IPS DF 6.9 (cell line): ENCODE data around the gene SPEF1.

Experiments
- DNase-seq: peaks from one replicate; pipeline ENCODE4 v3.0.0-alpha.2; 2013; ENCODE audit warnings: low read depth, low spot score
- H3K27ac ChIP-seq: one replicate; pipeline ENCODE4 v1.5.1; 2013; ENCODE audit warnings: low read length, control low read depth
- H3K27me3 ChIP-seq: 2 replicates; pipeline ENCODE4 v1.6.1; 2013; ENCODE audit warnings: mild to moderate bottlenecking, low read length; ENCODE audit not compliant: control insufficient read depth, insufficient read depth
- H3K36me3 ChIP-seq: 2 replicates; pipeline ENCODE4 v1.6.1; 2013; ENCODE audit warnings: low read length; ENCODE audit not compliant: control insufficient read depth, insufficient read depth
- H3K4me1 ChIP-seq: 2 replicates; pipeline ENCODE4 v1.6.1; 2013; ENCODE audit warnings: low read length; ENCODE audit not compliant: control insufficient read depth, insufficient read depth
- H3K4me3 ChIP-seq: 2 replicates; pipeline ENCODE4 v1.5.1; 2013; ENCODE audit warnings: mild to moderate bottlenecking, low read length
- H3K9me3 ChIP-seq: 2 replicates; pipeline ENCODE4 v1.6.1; 2013; ENCODE audit warnings: low read length, inconsistent platforms; ENCODE audit not compliant: control insufficient read depth, insufficient read depth
- WGBS: extraction: QIAGEN DNeasy Blood & Tissue Kit; methylation state at CpG from one replicate; pipeline ENCODE4 v1.1.7; 2013; ENCODE audit warnings: mixed read lengths, missing lambda C conversion rate; ENCODE audit not compliant: insufficient read length, insufficient coverage; 5-methylcytosine and 5-hydroxymethylcytosine counted together

Gene SPEF1

DNA sequence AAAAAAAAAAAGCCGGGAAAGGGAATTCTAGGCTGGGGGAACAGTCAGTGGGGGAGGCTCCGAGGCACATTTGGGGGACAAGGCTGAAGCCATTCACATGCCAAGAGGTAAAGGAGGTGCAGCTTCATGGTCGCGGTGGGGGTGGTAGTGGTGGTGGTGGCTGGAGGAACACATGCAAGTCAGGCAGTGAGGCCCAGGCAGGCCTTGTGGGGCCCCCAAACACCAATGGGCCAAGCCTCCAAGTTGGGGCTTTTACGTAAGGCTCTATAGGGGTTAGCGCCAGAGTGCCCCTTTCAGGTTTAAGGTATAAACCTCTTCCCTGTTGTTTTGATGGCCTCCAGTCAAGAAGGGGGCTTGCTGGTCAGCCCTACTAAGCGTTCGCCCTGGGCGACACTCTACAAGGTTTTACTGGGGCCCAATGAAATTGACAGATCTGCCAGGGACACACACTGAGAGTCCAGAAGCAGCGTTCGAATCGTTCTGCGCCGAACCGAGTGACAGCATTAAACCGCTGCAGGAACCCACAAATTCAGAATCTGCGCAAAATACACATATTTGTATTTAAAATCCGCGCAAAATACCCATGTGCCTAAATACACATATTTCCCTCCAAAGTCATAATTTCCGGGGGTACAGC is 38.3 kb upstream of the SPEF1 start:
- no peak for DNase-seq
- H3K4me3 ChIP-seq: peak overlapping the region; percentile 61; the same call in 1 of the 2 replicates
- H3K9me3 ChIP-seq: no peaks in the 10 kb centered on the region
- H3K36me3 ChIP-seq: no peaks in the 10 kb centered on the region
- no peak overlapping the region for H3K27ac ChIP-seq
- H3K4me1 ChIP-seq: 0 out of 2 replicates have a peak, but pooled peaks cover 2% of the 10 kb centered on the region
- H3K27me3 ChIP-seq: no peaks in the 10 kb centered on the region
- WGBS: no CpG with 5 or more reads among the region's 20 CpGs

DNA sequence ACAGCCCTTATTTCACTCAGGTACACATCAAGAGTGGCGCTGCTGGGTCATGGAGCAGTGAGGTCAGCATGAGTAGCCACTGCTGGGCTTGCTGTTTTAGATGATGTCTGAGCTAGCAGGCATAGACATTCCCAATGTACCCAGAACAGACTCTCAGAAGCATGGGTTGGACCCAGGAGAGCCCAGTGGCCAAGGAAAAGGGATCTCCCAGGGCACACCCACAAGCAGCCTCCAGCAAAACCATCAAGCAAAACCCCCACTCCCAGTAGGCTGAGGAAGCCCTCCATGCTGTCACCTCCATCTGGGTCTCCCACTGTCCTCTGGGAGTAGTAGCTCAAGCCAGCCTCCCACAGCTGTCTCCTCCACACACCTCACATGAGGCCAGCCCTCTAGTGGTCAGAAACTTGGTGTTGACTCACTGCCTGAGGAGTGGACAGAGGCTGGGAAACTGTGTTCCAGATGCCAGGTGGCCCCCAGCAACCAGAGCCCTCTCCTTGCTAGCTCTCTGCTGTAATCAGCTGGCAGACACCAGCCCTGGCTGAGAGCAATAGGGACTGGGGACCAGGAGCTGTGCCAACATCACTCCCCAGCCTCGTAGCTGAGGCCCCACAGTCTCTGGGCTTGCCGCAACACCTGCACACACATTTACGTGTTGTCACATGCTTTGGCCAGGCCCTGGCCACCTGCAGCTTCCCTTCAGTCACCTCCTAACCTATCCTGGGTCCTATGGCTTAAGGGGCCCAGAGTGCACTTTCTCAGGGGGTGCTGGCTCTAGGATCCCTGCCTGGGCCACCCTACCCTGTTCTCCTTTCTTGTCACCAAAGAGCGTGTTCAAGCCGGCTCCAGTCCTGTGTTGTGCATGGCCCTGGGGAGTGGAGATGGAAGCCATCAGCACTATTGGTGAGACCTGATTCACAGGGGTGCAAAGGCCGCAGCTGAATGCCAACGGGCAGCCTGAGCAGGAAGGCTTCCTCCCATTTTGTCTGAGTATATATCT is 37.2 kb upstream of the SPEF1 start:
- H3K27ac ChIP-seq: no peak overlapping the region
- no peaks in the 10 kb centered on the region for H3K9me3 ChIP-seq
- WGBS: no CpG with 5 or more reads among the region's 8 CpGs
- H3K27me3 ChIP-seq: no peaks in the 10 kb centered on the region
- 0 out of 2 replicates have a peak, but pooled peaks cover 2% of the 10 kb centered on the region for H3K4me1 ChIP-seq
- H3K4me3 ChIP-seq: no peak overlapping the region
- no peaks in the 10 kb centered on the region for H3K36me3 ChIP-seq
- no peak for DNase-seq

DNA sequence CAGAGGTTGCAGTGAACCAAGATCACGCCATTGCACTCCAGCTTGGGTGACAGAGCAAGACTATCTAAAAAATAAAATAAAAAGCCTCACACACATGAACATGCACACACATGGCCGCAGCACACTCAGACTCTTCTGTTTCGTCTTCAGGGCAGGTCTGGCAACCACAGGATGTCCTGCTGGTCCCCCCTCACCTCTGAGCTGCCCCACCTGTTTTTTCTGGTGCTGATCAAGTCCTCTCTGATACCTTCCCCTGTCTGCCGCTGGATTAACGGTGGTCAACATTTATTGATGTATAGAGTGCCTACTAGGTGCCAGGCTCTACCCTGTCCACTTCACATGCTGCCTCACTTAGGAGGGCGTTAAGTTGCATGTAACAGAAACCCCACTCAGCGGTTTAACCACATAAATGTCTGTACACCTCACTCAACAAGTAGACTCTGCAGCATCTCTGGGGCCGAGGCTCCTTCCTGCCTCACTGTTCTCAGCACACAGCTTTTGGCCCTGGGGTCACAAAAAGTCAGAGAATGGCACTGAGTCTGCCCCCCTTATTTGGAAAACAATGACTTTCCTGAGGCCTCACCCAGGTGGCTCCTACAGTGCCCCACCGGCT is 34.6 kb upstream of the SPEF1 start:
- no peak overlapping the region for H3K27ac ChIP-seq
- H3K27me3 ChIP-seq: no peaks in the 10 kb centered on the region
- DNase-seq: no peak
- no peak overlapping the region for H3K4me3 ChIP-seq
- H3K4me1 ChIP-seq: 0 out of 2 replicates have a peak, but pooled peaks cover 2% of the 10 kb centered on the region
- H3K36me3 ChIP-seq: no peaks in the 10 kb centered on the region
- H3K9me3 ChIP-seq: no peaks in the 10 kb centered on the region
- WGBS: no CpG with 5 or more reads among the region's 9 CpGs

DNA sequence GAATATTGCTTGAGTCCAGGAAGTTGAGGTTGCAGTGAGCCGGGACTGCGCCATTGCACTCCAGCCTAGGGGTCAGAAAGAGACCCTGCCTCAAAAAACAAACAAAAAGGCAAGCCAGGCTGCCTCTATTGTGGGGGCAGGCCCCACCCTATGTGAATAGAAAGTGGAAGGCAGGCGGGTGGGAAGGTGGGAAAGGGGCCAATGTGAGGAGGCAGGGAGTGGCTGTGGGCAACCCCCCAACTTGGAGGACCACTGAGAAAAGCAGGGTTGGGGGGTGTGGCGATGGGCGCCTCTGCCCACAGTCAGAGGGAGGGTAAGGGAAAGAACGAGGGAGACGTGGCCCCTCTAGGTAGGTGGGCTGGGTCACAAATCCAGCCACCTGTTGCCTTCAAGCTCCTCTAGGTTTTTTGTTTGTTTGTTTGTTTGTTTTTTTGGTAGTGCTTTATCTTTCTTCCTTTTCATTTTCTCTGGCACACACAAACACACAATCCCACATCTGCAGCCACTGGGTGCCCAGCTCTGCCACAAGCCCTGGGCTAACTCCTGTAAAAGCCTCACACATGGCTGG is 33.8 kb upstream of the SPEF1 start:
- Histone ChIP-seq H3K27ac (no peak overlapping the region), H3K4me1 (0 out of 2 replicates have a peak, but pooled peaks cover 2% of the 10 kb centered on the region), H3K36me3 (no peaks in the 10 kb centered on the region), H3K9me3 (no peaks in the 10 kb centered on the region), H3K4me3 (no peak overlapping the region), H3K27me3 (no peaks in the 10 kb centered on the region)
- WGBS: no CpG with 5 or more reads among the region's 7 CpGs
- no peak for DNase-seq

DNA sequence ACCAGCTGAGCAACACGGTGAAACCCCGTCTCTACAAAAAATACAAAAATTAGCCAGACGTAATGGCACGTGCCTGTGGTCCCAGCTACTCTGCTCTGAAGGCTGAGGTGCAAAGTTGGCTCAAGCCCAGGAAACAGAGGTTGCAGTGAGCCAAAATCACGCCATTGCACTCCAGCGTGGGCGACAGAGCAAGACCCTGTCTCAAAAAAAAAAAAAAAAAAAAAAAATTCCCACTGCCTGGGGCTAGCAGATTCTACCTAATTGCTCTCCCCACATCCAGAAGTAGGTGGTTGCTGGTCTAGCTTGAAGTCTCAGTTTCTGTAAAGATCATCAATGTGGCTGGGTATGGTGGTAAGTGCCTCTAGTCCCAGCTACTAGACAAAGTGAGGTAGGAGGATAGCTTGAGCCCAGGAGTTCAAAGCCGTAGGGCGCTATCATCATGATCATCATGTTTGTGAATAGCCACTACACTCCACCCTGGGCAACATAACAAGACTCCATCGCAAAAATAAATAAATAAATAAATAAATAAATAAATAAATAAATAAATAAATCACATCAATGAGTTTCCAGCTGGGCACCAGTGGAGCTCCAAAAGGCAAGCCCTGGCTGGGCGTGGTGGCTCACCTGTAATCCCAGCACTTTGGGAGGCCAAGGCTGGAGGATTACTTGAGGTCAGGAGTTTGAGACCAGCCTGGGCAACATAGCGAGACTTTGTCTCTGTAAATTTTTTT is 32.8 kb upstream of the SPEF1 start:
- 0 out of 2 replicates have a peak, but pooled peaks cover 2% of the 10 kb centered on the region for H3K4me1 ChIP-seq
- H3K36me3 ChIP-seq: no peaks in the 10 kb centered on the region
- H3K27me3 ChIP-seq: no peaks in the 10 kb centered on the region
- no CpG with 5 or more reads among the region's 12 CpGs for WGBS
- no peak overlapping the region for H3K27ac ChIP-seq
- no peak for DNase-seq
- H3K4me3 ChIP-seq: no peak overlapping the region
- no peaks in the 10 kb centered on the region for H3K9me3 ChIP-seq

DNA sequence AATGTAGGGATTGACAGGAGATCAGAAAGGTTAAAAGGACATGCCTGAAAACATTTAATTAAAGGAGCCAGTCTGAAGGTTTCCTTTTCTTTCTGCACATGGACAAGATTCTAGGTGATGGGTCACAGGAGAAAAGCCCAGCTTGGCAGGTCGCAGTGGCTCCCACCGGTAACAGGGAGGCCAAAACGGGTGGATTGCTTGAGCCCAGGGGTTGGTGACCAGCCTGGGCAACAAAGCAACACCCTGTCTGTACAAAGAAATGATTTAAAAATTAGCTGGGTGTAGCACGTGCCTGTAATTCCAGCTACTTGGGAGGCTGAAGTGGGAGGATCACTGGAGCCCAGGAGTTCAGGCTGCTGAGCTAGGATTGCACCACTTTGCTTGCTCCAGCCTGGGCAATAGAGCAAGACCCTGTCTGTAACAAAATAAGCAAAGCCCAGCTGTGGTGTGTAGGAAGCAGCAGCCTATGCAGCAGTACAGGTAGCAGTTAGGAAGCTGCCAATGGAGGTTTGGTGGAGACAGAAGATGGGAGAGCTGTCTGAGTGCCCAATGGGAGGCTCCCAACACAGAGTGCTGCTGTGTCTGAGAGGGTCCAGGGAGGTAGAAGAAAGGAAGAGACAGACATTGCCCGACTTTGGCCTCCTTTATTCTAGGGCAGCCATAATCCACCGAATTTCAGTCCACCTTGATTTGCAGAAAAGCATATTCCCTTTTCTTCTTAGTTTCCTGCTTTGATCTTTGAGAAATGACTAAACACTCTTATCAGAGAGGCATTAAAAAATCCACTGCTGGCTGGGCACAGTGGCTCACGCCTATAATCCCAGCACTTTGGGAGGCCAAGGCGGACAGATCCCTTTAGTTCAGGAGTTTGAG is 32.0 kb upstream of the SPEF1 start:
- H3K4me3 ChIP-seq: no peak overlapping the region
- no CpG with 5 or more reads among the region's 8 CpGs for WGBS
- no peak for DNase-seq
- no peaks in the 10 kb centered on the region for H3K36me3 ChIP-seq
- H3K4me1 ChIP-seq: 0 out of 2 replicates have a peak, but pooled peaks cover 2% of the 10 kb centered on the region
- H3K27me3 ChIP-seq: no peaks in the 10 kb centered on the region
- H3K9me3 ChIP-seq: no peaks in the 10 kb centered on the region
- H3K27ac ChIP-seq: no peak overlapping the region

DNA sequence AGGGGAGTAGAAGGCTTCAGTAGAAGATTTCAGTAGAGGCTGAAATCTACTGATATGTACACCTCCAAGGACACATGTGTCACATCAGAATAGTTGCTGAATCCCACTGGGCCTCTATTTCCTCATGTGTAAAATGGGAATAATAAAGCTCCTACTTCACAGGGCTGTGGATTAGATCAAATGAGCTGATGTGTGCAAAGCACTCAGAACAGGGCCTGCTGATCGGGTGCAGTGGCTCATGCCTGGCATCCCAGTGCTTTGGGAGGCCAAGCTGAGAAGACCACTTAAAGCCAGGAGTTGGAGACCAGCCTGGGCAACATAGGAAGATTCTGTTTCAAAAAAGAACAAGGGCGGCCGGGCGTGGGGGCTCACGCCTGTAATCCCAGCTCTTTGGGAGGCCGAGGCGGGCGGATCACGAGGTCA is 31.0 kb upstream of the SPEF1 start:
- Histone ChIP-seq H3K4me1 (no peaks in the 10 kb centered on the region), H3K4me3 (no peak overlapping the region), H3K36me3 (no peaks in the 10 kb centered on the region), H3K9me3 (no peaks in the 10 kb centered on the region), H3K27ac (no peak overlapping the region), H3K27me3 (no peaks in the 10 kb centered on the region)
- WGBS: no CpG with 5 or more reads among the region's 9 CpGs
- no peak for DNase-seq

DNA sequence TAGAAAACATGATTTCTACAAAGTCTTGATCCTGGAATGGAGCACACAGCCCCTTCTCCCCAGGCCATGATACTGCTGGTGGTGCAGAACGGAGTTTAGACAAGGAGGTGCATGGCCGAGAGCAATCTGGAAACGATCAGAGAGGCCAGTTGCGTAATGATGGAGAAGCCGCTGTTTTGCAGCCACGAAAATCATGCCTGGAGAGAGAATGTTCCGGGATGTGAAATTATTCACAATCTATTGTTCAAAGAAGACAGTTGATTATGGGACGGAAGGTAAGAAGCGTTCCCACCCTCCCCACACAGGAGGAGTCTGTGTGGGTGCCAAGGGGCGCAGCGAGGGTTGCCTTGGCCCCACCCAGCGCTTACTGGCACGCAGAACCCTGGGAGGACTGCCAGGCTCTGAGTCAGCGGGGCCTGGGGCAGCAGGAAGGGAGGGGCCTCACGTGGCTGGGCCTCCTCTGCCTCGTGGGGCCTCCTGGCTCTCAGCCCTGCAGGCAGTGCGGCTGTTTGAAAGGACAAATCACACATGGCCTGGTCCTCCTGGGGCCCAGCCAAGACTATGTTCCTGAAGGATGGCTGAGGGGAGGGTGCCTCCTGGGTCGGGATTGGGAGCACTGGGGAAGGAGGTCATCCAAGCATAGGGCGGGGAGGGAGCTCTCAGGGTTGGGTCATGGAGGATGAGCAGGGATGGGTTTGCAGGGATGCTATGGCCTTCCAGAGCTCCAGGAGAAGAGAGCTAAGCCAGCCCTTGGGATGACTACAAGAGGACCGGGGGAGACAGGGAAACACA is 30.4 kb upstream of the SPEF1 start:
- H3K27ac ChIP-seq: no peak overlapping the region
- no peaks in the 10 kb centered on the region for H3K4me1 ChIP-seq
- WGBS: no CpG with 5 or more reads among the region's 20 CpGs
- no peak for DNase-seq
- H3K27me3 ChIP-seq: no peaks in the 10 kb centered on the region
- H3K36me3 ChIP-seq: no peaks in the 10 kb centered on the region
- no peaks in the 10 kb centered on the region for H3K9me3 ChIP-seq
- H3K4me3 ChIP-seq: no peak overlapping the region

DNA sequence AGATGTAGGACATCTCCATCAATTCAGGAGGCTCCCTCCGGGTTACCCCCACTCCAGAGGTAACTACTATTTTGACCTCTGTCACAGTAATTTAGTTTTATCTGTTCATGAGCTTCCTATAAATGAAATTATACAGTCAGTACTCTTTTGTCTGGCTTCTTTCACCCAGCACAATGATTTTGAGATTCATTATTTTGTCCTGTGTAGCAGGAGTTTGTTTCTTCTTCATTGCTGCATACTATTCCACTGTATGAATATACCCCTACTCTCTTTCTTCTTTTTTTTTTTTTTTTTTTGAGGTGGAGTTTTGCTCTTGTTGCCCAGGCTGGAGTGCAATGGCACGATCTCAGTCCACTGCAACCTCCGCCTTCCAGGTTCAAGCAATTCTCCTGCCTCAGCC is 27.3 kb upstream of the SPEF1 start:
- H3K4me1 ChIP-seq: no peaks in the 10 kb centered on the region
- H3K27me3 ChIP-seq: no peaks in the 10 kb centered on the region
- H3K27ac ChIP-seq: no peak overlapping the region
- no peak overlapping the region for H3K4me3 ChIP-seq
- H3K9me3 ChIP-seq: no peaks in the 10 kb centered on the region
- peaks cover 14% of the 10 kb centered on the region for H3K36me3 ChIP-seq
- DNase-seq: no peak
- no CpG with 5 or more reads among the region's 3 CpGs for WGBS
